GM10266 (cell line): ENCODE data around the gene FDX2.

ENCODE experiments used
- DNase-seq: peaks from one replicate; pipeline ENCODE4 v3.0.0; 2012; ENCODE audit errors: extremely low spot score
- CTCF ChIP-seq: IDR thresholded peaks from 2 replicates; pipeline ENCODE4 v1.5.1; 2012; ENCODE audit warnings: mild to moderate bottlenecking, low read depth; ENCODE audit not compliant: control insufficient read depth, insufficient read depth; ENCODE audit errors: missing control alignments

Gene FDX2

GRCh38 chr19:10316229-10317044 lies 622 bp upstream of the FDX2 start:
- no peak for DNase-seq
- TF ChIP-seq CTCF, result no peak

GRCh38 chr19:10309423-10309822 lies 6.4 kb downstream of the FDX2 start, which contains the start of gene ZGLP1:
ZGLP1 (minus strand) TSS chr19:10309815.
- DNase-seq, result no peak
- no peak for TF ChIP-seq CTCF

- no peak for TF ChIP-seq CTCF
- DNase-seq, result no peak
Observed at GRCh38 chr19:10306327-10306726, 9.5 kb downstream of the FDX2 start.

GRCh38 chr19:10305139-10305806 lies 10.5 kb downstream of the FDX2 start:
- no peak for DNase-seq
- TF ChIP-seq CTCF, result no peak

GRCh38 chr19:10299545-10300458 lies 16.0 kb downstream of the FDX2 start:
- DNase-seq, result no peak
- no peak for TF ChIP-seq CTCF

- no peak for DNase-seq
- TF ChIP-seq CTCF, result no peak
Observed at GRCh38 chr19:10295847-10296591, 19.8 kb downstream of the FDX2 start.
